GM13976 (cell line): Measurements from ENCODE around the gene FAM241A.

Experiments used
- DNase-seq: peaks from one replicate; pipeline ENCODE4 v3.0.0; 2012; ENCODE audit warnings: low spot score
- in situ Hi-C: fragments of 300-500 bp; cut with MboI; formaldehyde crosslinking; loops from one replicate; pipeline ENCODE4 v1.12.0; 2022; ENCODE audit warnings: low sequenced_read_pairs, mixed read lengths, inconsistent platforms; ENCODE audit not compliant: unreplicated experiment
- TF ChIP-seq, protein P1 (sequence below): IDR thresholded peaks from 2 replicates; pipeline ENCODE4 v1.5.1; 2012; ENCODE audit warnings: borderline replicate concordance, mild to moderate bottlenecking; ENCODE audit not compliant: insufficient read depth; ENCODE audit errors: extremely low read depth, missing control alignments, control extremely low read depth

Gene FAM241A

GRCh38 chr4:112119353-112119783 lies 25.9 kb upstream of the FAM241A start:
- DNase-seq = peak; percentile 57
- in situ Hi-C loops = no loop called here
- TF ChIP-seq, protein P1, sequence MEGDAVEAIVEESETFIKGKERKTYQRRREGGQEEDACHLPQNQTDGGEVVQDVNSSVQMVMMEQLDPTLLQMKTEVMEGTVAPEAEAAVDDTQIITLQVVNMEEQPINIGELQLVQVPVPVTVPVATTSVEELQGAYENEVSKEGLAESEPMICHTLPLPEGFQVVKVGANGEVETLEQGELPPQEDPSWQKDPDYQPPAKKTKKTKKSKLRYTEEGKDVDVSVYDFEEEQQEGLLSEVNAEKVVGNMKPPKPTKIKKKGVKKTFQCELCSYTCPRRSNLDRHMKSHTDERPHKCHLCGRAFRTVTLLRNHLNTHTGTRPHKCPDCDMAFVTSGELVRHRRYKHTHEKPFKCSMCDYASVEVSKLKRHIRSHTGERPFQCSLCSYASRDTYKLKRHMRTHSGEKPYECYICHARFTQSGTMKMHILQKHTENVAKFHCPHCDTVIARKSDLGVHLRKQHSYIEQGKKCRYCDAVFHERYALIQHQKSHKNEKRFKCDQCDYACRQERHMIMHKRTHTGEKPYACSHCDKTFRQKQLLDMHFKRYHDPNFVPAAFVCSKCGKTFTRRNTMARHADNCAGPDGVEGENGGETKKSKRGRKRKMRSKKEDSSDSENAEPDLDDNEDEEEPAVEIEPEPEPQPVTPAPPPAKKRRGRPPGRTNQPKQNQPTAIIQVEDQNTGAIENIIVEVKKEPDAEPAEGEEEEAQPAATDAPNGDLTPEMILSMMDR = no peak

GRCh38 chr4:112120021-112120420 lies 25.2 kb upstream of the FAM241A start:
- TF ChIP-seq, protein P1 = no peak
- DNase-seq = no peak
- in situ Hi-C loops = no loop called here

GRCh38 chr4:112125416-112125815 lies 19.8 kb upstream of the FAM241A start:
- TF ChIP-seq, protein P1 = no peak
- no peak for DNase-seq
- in situ Hi-C loops = no loop called here

- TF ChIP-seq, protein P1 = no peak
- DNase-seq = no peak
- in situ Hi-C loops = no loop called here
Observed at GRCh38 chr4:112127048-112127637, 18.1 kb upstream of the FAM241A start.

- in situ Hi-C loops = no loop called here
- no peak for DNase-seq
- TF ChIP-seq, protein P1 = no peak
Observed at GRCh38 chr4:112127803-112128202, 17.5 kb upstream of the FAM241A start.

DNA sequence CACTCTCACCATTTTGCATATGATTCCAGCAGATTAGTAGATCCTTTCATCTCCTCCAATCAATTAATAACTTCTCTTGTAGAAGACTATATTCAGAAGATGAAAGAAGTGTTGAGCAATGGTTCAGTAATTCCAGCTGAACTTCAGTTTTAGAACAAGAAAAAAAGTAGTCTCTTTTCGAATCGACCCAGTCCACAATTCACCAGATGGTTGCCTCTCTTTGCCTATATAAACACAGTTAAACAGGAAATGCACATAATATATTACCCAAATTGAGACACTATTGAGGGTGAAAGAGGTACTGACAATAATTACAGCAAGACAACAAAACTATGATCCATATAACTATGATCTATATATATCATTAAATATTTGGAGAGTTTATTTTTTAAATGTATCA lies 16.8 kb upstream of the FAM241A start:
- DNase-seq = no peak
- TF ChIP-seq, protein P1 = no peak
- in situ Hi-C loops = no loop called here
